Measurements from ENCODE around the gene CENPF. TPM values are rescaled to one million over a fixed set of nuclear protein-coding genes. Genes with fewer than 3 reads are reported as not detected.
"Not testable (repeated sequence)": the region's sequence is repeated elsewhere in the genome, so short reads cannot be mapped to it uniquely, and the experiment has no call there.

The CENPF gene
- total RNA-seq, 1 donor from 2014 or later, result 1.5 TPM

- H3K4me1 ChIP-seq, result peaks cover 11% of the 10 kb centered on the region
- no peak overlapping the region for H3K27ac ChIP-seq
- H3K36me3 ChIP-seq, result no peaks in the 10 kb centered on the region
- DNase-seq (no peak), ATAC-seq (no peak)
- TF ChIP-seq CTCF (IDR thresholded peaks at IDR 0.05), result no peak
- no peak overlapping the region for H3K4me3 ChIP-seq
- H3K27me3 ChIP-seq, result no peaks in the 10 kb centered on the region
- intact Hi-C loops (cut with DNase I), result no loop called here
- H3K9me3 ChIP-seq, result no peaks in the 10 kb centered on the region
Observed at GRCh38 chr1:214604523-214604922, 1.5 kb downstream of the CENPF start.

GRCh38 chr1:214605484-214605883, 2.5 kb downstream of the CENPF start:
- not testable (repeated sequence) for ATAC-seq

GRCh38 chr1:214605933-214606925, 3.2 kb downstream of the CENPF start:
- H3K4me3 ChIP-seq; H3K9me3 ChIP-seq; H3K36me3 ChIP-seq; H3K27ac ChIP-seq; H3K27me3 ChIP-seq; intact Hi-C loops (cut with DNase I); ATAC-seq; DNase-seq: not testable (repeated sequence)
- H3K4me1 ChIP-seq, result peaks cover 11% of the 10 kb centered on the region

More at GRCh38 chr1:214605484-214605883, 2.5 kb downstream of the CENPF start:
- H3K27me3 ChIP-seq; intact Hi-C loops (cut with DNase I); H3K4me3 ChIP-seq; H3K36me3 ChIP-seq; DNase-seq; H3K27ac ChIP-seq; H3K9me3 ChIP-seq: not testable (repeated sequence)
- H3K4me1 ChIP-seq, result peaks cover 11% of the 10 kb centered on the region

- peaks cover 11% of the 10 kb centered on the region for H3K4me1 ChIP-seq
- DNase-seq; ATAC-seq; H3K9me3 ChIP-seq; H3K36me3 ChIP-seq; H3K27me3 ChIP-seq; intact Hi-C loops (cut with DNase I); H3K27ac ChIP-seq; H3K4me3 ChIP-seq: not testable (repeated sequence)
Observed at GRCh38 chr1:214607492-214608215, 4.7 kb downstream of the CENPF start.

GRCh38 chr1:214608216-214608783, 5.3 kb downstream of the CENPF start:
- H3K9me3 ChIP-seq; H3K36me3 ChIP-seq; ATAC-seq; H3K27me3 ChIP-seq; H3K4me3 ChIP-seq; H3K4me1 ChIP-seq; H3K27ac ChIP-seq; intact Hi-C loops (cut with DNase I); DNase-seq: not testable (repeated sequence)

- H3K27me3 ChIP-seq; ATAC-seq; H3K36me3 ChIP-seq; DNase-seq; intact Hi-C loops (cut with DNase I); H3K4me3 ChIP-seq; H3K4me1 ChIP-seq; H3K9me3 ChIP-seq; H3K27ac ChIP-seq: not testable (repeated sequence)
Observed at GRCh38 chr1:214608817-214609216, 5.8 kb downstream of the CENPF start.

GRCh38 chr1:214609692-214610091, 6.7 kb downstream of the CENPF start:
- Histone ChIP-seq H3K9me3 (no peaks in the 10 kb centered on the region), H3K36me3 (no peaks in the 10 kb centered on the region), H3K27me3 (no peaks in the 10 kb centered on the region), H3K27ac (no peak overlapping the region), H3K4me3 (no peak overlapping the region), H3K4me1 (no peaks in the 10 kb centered on the region)
- ATAC-seq (no peak), DNase-seq (no peak)
- no peak for TF ChIP-seq CTCF (IDR thresholded peaks at IDR 0.05)
- intact Hi-C loops (cut with DNase I), result no loop called here

GRCh38 chr1:214610136-214610535, 7.1 kb downstream of the CENPF start:
- H3K36me3 ChIP-seq; H3K4me1 ChIP-seq; H3K9me3 ChIP-seq; H3K4me3 ChIP-seq; H3K27ac ChIP-seq; DNase-seq; intact Hi-C loops (cut with DNase I); H3K27me3 ChIP-seq; ATAC-seq: not testable (repeated sequence)
